ENCODE data around the gene GTPBP4.
A peak's percentile ranks its signal among the peaks of the same experiment; 100 is the strongest.

The GTPBP4 gene

DNA sequence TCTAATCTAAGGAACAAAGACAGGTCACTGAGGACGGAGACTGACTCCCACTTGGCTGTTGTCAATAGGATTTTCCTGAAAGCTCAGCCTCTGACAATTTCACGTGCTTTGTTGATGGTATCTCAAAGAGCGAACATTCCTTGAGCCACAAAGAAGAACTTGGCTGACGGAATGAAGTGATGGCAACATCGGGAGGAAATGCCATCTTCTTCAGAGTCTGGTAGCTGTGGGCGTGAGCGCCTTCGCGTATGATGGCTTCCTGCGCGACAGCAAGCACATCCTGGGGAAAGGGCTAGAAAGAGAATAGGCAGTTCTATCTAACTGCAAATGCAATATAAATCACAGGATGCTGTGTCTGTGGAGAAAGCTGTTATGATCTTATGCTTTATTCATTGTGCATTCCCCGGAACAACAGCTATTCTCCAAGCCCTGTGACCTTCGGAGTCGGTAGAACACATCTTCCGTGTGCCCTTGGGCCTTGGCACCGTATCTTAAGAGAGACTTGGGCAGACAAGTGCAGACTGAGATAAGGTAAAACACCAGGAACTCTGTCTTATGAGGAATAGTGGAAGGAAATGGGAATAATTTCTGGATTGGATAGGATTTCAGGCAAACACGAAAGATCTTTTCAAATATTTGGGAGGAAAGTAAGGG, 19.6 kb upstream of the GTPBP4 start:
- no peak for DNase-seq

DNA sequence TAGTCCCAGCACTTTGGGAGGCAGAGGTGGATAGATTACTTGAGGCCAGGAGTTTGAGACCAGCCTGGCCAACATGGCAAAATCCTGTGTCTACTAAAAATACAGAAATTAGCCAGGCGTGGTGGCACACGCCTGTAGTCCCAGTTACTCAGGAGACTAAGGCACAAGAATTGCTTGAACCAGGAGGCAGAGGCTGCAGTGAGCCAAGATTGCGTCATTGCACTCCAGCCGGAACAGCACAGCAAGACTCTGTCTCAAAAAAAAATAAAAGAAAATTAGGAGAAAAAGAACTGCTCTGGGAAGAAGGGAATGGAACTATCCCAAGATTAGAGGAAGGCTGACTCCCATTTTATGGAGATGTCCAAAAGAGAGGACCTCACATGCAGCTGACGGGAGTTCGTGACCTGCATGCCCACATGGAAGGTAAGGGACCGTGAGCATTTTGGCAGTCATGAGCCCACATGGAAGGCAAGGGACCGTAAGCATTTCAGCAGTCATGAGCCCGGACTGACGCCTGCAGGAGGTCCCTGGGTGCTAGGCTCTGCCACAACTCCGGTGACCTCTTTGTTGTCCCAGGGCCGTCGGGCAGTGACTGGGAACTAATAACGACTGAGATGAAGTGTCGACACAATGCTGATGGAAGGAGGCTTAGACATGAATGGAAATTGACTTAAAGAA, 18.6 kb upstream of the GTPBP4 start:
- DNase-seq = no peak

DNA sequence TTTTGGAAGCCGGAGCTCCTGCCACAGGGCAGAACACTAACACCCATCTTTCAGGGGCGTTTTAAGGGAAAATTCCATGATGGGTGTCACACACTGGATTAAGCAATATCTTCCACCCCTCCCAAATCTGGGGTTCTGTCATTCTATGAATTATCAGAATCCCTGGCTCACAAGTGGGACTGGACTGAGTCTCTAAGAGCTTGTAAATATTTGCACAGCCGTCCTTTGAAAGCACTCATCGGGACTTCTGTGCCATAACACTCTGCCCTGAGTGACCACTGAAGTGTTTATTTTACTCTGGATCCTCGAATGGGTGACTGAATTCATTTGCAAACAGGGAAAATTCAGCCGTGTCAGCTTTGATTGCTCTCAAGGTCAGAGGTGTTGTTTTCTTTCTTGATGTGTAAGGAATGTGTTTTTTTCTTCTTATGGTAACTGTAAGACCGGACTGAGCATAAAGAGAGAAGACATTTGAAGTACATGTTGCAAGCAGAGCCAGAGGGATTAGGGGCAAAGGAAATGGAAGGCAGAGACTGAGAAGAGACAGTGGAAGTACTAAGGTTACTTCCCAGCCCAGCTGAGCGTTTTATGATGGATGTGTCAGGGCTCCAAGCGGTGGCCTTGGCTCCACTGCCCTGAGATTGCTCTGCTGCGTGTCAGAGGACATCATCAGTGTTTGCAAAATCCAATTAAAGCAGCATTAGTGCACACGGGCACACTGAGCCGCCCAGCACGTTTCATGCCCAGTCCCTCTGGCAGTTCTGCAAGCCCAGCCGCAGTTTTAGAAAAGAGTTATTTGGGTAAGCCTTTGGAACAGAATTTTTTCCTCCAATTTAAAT, 17.7 kb upstream of the GTPBP4 start:
- no peak for DNase-seq

DNA sequence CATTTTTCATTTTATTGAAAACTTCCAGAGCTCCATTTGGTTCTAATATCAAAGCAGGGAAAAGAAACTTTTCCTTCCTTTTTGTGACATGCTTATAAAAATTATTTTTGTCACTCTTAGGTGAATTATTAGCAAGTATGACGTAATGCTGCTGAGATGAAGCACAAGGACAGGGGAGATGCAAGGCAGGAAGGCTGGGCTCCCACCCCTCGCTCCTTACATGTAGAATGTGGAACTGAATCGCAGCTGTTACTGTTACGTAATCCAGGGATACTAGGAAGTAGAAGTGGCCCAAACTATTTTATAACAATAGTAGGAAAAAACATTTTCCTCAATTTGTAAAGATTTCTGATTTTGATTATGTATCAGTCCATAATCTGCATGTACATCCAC, 17.1 kb upstream of the GTPBP4 start:
- no peak for DNase-seq

DNA sequence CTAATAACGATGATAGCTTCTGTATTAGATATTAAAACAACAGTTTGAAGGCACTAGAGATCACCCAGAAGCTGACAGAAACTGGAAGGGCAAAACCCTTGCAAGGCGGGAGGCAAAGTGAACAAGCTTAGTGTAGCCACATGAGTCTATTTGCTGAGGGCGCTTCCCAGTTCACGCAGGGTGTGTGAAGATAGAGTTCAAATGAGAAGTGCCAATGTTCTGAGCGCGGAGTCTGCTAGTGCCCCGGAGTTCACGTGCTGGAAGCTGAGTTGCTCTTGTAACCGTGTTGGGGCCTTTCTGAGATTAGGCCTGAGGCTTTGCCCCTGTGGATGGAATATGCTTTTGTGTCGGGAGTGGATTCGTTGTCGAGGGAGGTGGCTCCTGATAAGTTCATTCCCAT, 16.6 kb upstream of the GTPBP4 start:
- DNase-seq = no peak

DNA sequence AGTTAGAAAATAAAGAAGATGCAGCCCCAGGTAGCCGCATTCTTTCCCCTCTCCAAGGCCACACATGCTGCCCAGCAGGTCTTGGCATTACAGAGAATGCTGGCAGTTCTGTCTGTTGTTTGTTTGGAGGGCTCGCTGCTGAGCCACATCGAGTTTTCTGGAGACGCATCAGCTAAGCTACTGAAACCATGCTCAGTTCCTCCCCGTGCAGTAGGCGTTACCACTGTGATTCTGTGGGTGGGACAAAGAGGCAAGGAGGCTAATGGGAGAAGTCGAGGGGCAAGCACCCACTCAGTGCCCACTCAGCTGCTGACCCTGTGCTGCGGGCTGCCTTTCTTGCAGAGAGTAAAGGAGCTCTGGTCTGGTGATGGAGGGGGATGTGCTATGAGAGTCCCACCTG, 15.5 kb upstream of the GTPBP4 start:
- DNase-seq = no peak

DNA sequence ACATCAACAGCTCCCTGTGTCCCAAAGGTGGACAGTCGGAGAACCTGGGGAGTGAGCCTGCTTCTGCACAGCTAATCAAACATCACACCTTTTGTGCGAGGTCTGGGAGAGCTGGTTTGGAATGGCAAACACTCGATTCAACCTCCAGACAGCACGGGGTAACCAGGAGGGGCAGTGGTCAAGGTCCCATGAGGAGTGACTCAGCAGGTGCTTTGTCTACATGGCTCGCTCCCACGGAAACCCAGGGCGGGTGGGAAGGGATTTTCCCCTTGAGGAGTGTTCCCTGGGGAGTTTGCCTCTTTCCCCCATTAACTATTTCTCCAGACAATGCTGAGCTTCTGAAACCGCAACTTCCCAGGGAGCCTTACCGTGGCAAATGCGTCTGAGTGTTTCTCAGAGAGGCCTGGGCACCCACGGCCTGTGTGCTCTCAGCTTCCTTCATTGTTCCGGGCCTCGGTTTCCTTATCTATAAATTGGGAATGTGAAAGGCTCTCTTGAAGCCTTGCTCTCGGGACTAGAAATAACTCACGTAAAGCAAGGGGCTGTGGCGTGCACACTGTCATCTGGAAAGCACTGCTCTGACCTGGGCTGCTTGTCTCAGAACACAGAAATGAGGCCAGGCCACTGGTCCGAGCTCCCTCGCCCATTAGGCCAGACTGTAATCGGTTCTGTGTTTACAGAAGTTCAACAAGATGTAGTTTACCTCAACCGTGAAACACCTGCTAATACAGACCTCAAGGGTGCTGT, 14.0 kb upstream of the GTPBP4 start:
- DNase-seq = no peak

DNA sequence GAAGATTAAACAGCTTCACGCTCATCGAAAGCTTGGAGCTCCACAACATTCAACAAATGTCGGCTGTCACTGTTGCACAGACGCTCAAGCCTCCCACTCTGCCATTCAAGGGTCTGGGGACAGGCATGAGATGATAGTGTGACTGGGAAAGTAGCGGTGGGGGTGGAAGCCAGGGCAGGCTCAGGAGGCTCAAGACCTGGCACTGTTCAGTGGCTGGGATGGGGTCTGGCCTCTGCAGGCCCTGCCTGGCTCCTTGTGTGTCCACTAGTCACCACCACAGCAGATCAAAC, 13.5 kb upstream of the GTPBP4 start:
- DNase-seq = no peak

DNA sequence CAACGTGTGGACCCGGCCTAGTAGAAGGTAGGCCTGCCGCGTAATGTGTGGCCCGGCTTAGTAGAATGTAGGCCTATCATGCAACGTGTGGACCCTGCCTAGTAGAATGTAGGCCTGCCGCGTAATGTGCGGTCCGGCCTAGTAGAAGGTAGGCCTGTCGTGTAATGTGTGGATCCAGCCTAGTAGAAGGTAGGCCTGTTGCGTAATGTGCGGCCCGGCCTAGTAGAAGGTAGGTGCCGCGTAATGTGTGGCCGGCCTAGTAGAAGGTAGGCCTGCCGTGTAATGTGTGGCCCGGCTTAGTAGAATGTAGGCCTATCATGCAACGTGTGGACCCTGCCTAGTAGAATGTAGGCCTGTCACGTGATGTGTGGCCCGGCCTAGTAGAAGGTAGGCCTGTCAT, 11.9 kb upstream of the GTPBP4 start:
- DNase-seq = no peak

DNA sequence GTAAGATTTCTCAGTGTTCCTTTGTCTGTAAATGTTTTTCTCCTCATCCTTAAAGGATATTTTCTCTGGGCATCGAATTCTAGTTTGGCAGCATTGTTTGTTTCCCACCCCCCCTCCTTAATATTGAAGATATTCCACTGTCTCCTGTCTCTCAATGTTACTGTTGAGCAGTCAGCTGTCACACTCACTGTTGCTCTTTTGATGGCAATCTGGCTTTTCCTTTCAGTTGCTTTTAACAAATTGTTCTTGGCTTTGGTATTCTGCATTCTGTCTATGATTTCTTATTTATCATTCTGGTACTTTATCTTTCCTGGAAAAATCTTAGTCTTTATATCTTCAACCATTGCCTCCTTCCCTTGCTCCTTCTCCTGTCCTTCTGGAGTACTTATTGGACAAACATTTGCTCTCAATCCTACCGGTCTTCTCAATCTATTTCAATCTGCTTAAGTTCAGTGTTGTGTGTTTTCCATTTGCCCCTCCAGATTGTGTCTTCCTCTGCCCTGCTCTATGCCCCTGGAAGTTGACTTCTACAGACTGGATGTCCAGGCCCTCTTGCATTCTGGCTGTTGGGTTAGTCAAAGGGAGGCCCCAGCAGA, 9.3 kb upstream of the GTPBP4 start:
- DNase-seq = no peak

DNA sequence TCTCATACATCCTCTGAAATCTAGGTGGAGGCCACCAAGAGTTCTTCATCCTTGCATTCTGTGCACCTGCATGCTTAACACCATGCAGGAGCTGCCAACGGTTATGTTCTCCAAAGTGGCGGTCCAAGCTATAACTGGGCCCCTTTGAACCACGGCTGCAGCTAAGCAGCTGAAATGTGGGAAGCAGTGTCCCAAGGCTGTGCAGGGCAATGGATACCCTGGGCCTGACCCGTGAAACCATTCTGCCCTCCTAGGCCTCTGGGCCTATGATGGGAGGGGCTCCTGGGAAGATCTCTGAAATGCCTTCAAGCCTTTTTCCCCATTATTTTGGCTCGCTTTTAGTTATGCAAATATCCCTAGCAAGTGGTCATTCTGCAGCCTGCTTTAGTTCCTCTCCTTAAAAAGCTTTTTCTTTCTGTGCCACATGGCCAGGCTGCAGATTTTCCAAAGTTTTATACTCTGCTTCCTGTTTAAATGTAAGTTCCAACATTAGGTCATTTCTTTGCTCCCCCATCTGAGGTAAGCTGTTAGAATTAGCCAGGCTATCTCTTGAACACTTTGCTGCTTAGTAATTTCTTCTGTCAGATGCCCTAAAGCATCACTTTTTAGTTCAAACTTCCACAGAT, 7.7 kb upstream of the GTPBP4 start:
- no peak for DNase-seq

DNA sequence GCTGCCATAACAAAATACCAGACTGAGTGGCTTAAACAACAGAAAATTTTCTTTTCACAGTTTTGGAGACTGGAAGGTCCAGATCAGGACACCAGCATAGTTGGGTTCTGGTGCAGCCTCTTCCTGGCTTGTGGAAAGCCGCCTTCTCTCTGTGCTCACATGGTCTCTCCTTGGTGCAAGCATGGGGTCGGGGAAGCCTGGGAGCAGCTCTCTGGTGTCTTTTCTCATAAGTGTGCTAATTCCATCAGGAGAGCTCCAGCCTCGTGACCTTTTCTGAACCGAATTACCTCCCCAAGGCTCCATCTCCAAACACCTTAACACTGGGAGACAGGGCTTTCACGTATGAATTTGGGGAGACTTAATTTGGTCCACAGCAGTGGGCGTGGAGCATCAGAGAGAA, 4.8 kb upstream of the GTPBP4 start:
- no peak for DNase-seq

DNA sequence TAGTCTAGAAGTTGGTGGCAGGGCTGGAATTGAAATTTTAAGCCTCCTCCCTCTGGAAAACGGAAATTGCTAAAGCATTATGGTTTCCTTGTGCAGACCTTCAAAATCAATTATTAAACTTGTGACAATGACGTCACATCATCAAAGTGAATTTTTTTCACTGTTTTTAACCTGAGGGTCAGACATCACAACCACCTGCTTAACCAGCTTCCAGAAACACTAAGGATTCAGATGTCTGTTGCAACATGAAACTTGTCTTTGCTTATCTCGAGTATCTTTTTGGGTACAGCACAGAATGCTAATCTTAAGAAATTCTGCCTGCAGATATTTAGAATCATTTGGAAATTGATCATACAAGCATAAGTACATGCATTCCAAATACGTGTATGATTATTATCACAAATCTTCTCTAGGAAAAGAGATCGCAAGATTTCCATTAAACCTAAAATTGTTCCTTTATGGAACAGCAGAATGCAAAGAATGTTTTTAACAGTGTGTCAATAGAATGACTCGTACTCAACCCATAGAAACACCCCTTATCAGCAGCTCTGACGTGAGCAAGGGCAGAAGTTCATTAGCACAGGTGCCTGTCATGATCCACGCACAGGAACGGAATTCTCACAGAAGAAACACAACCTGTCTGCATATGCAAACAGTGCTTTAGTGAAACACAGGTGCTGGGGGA, 4.1 kb upstream of the GTPBP4 start:
- DNase-seq = peak; percentile 26

DNA sequence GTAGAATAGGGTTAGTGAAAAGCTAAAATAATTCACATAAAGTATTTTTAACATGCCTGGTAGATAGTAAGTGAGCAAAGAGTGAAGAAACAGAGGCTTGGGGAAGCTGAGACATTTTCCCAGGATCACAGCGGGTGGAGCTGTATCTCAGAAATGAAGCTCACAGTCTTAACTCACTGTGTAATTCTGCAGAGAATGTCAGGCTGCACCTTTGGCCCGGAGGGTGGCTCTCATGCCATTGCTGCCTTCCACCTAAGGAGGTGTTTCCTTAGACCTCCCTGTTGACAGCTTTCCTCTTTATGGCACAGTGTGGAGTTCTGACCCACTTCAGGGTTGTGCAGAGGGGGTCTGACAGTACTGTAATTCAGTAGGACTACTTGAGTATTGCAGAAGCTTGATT, 2.9 kb upstream of the GTPBP4 start:
- no peak for DNase-seq

DNA sequence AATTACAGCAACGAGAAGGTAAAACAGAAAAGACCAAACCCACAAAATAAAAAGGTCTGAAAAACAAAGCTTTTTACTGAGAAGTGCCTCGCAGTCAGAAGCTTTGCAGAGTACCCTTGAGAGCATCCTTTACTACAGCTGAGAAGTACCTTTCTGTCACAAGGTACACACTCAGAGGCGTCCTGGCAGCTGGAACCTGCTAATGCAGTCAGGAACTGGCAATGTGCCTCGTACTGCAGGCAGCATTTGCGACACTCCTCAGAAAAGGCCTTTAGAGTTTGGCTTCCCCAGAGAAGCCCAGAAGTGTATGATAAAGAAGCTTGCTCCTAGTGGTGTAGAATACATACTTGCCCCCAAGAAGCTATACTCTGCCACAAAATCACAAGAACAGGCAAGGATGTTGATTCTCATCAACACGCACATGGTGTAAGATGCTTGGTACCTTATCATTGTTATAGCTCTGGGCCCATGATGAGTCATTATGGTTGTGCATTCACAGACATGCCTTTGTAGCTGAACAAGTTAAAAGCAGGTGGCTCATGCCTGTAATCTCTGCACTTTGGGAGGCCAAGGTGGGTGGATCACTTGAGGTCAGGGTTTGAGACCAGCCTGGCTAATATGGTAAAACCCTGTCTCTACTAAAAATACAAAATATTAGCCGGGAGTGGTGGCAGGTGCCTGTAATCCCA, 2.0 kb upstream of the GTPBP4 start:
- peak; percentile 78 for DNase-seq

DNA sequence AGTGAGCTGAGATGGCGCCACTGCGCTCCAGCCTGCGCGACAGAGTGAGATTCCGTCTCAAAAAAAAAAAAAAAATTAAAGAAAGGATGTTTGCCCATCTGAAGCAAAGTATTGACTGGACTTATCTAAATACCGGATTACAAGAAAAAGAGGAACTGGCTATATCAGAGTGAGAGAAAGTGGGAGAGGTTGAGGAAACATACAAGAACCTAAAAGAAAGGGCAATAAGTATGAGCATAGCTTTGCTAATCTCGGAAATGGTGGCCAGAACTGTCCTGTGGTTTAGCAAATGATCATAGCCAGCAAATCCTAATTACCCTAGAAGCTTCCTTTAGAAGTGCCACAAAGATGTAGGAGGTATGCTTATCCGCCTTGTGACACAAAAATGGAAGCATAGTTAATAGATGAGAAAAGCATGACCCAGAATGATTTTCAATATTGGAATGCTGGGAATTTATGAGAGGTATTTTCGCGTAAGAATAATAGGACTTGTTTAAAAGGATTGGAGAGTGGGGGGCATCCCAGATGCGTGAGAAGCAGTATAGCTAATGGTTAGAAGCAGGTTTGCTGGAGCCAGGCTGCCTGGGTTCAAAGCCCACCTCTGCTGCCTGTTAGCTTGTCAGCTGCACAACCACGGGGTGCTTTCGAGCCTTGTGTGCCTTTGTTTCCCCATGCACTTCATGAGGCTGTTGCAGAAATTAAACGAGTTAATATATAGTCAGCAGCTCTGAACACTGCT, 1.2 kb upstream of the GTPBP4 start:
- DNase-seq = peak; percentile 49

DNA sequence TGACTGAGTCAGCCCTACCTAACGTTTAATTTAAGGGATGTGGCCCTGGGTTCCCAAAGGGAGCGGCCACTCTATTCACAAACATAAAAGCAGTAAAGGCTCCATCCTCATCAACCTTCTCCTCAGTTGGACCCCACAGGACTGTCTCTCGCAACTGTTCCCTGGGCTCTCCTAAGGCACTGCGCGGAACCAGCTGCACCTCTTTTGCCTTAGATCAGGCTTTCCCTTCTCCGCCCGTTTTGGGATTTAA, 689 bp upstream of the GTPBP4 start:
- DNase-seq = no peak

DNA sequence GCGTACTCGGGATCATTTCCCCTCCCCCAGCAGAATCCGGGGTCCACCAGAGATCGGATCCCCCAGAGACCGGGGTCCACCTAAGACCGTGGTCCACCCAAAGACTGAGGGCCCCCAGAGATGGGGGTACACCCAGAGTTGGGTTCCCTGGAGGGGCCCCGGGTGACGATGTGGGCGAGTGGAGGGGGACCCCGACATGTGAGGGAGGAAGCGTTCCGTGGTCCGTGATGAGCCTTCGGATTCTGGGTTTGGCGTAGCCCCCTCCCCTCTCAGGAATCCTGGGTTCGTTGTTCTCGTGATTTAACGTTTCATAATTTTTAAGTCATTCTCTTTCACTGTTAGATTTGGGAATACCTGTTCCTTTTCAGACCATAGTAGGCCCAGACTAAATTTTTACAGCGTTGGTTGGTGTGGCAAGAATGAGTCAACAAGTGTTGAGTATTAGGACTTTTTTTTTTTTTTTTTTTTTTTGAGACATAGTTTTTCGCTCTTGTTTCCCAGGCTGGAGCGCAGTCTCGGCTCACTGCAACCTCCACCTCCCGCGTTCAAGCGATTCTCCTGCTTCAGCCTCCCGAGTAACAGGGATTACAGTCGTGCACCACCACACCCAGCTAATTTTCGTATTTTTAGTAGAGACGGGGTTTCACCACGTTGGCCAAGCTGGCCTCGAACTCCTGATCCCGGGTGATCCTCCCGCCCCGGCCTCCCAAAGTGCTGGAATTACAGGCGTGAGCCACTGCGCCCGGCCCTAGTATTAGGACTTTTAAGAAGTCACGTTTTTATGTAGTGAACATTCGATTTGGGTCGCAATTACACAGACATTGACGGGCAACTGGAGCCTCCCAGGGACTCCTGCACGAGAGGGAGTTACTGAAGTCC, 672 bp downstream of the GTPBP4 start:
- no peak for DNase-seq

DNA sequence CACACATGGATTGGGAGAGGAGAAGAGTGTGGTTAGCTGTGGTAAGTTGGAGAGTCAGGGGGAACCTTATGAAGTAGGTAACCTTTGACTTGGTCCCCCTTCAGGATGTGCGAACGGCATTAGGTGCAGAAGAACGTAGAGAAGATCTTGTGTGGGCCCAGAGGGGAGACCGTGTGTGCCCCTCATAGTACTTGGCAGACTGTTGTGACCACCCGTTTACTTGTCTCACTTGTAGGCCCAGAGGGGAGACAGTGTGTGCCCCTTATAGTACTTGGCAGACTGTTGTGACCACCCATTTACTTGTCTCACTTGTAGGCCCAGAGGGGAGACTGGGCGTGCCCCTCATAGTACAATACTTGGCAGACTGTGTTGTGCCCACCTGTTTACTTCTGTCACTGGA, 2.6 kb downstream of the GTPBP4 start:
- no peak for DNase-seq

DNA sequence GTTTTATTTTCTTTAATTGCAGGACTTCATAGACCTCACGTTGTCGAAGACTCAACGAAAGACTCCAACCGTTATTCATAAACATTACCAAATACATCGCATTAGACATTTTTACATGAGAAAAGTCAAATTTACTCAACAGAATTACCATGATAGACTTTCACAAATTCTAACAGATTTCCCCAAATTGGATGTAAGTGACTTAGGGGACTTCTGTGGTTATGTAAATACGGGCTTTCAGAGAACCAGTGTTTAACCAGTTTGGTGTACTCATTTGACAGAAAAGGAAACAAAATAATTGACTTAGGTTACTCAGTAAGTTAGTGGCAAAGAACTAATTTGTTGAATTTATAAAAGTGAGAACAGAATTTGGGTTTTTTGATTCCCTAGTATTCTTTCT, 4.2 kb downstream of the GTPBP4 start:
- DNase-seq = no peak
